Left lung (tissue), 10 donors: Measurements from ENCODE around the gene PLSCR3. TPM values are rescaled to one million over a fixed set of nuclear protein-coding genes. Genes with fewer than 3 reads are reported as not detected.

Experiments used
- ATAC-seq: fragments of 200-7000 bp; cut with Tn5 transposase; one replicate; pipeline ENCODE4 v1.9.1; 2020; ENCODE audit warnings: moderate library complexity
- DNase-seq, 4 donors: peaks; one replicate each; pipeline ENCODE4 v3.0.0-alpha.2; 2013 to 2020
- H3K27ac ChIP-seq, 2 donors: fragments of 200-600 bp; sonication (generic) in 1 of 2; one replicate each; pipeline versions ENCODE4 v1.5.0 to v1.8.0; 2020 to 2021
- H3K27me3 ChIP-seq, 2 donors: fragments of 200-600 bp; sonication (generic) in 1 of 2; one replicate each; pipeline versions ENCODE4 v1.5.0 to v1.8.0; 2020 to 2021
- H3K36me3 ChIP-seq, 2 donors: fragments of 200-600 bp; sonication (generic) in 1 of 2; one replicate each; pipeline versions ENCODE4 v1.5.0 to v1.8.0; 2020 to 2021
- H3K4me1 ChIP-seq, 2 donors: fragments of 200-600 bp; one replicate each; pipeline ENCODE4 v1.8.0; 2021
- H3K4me3 ChIP-seq, 2 donors: fragments of 200-600 bp; sonication (generic) in 1 of 2; one replicate each; pipeline versions ENCODE4 v1.5.0 to v1.8.0; 2020 to 2021; ENCODE audit warnings: mild to moderate bottlenecking in 1 of 2
- H3K9me3 ChIP-seq, 2 donors: fragments of 200-600 bp; sonication (generic) in 1 of 2; one replicate each; pipeline versions ENCODE4 v1.5.0 to v1.8.0; 2020 to 2021
- CTCF ChIP-seq, 2 donors: fragments of 200-600 bp; sonication (generic) in 1 of 2; IDR thresholded peaks; one replicate each; pipeline versions ENCODE4 v1.5.0 to v1.8.0; 2021; ENCODE audit warnings: antibody characterized with exemption in 2 of 2
- intact Hi-C, 2 donors: fragments of 100-400 bp; cut with DNase I; formaldehyde crosslinking; loops; one replicate each; pipeline versions ENCODE4 v1.11.2 to v1.14.2; 2022
- polyA plus RNA-seq, 6 donors: library from polyadenylated mRNA; unstranded; fragments of 120-200 nt; gene quantifications; one replicate each; pipeline ENCODE4 v1.2.1, GENCODE V29; 2013; ENCODE audit not compliant: insufficient read length in 6 of 6
- total RNA-seq, 2 donors: library from RNA; stranded (reverse); fragmentation: NEBNext Ultra II Directional; extraction: Animal tissue kit (Norgen Biotek cat#: 25700); gene quantifications; one replicate each; pipeline ENCODE4 v1.2.1, GENCODE V29; 2021
- donor health status: DM: no; HTN: yes; CAD: no.
- donor health status: DM: no; HTN: no; CAD: no.

Gene PLSCR3
- total and polyA plus RNA-seq, 8 donors, result 42.0 to 62.5 (median 52.9) TPM

- DNase-seq (no peak), ATAC-seq (no peak)
- TF ChIP-seq CTCF (IDR thresholded peaks at IDR 0.05), result no peak
- peaks cover 0 to 44% of the 10 kb centered on the region in 2 donors for H3K27me3 ChIP-seq
- no peak overlapping the region for H3K4me3 ChIP-seq
- no peak overlapping the region for H3K27ac ChIP-seq
- peaks cover 0 to 61% of the 10 kb centered on the region in 2 donors for H3K36me3 ChIP-seq
- intact Hi-C loops, result no loop called here
- H3K4me1 ChIP-seq, result peaks cover 0 to 16% of the 10 kb centered on the region in 2 donors
- no peaks in the 10 kb centered on the region for H3K9me3 ChIP-seq
Observed at GRCh38 chr17:7343250-7343649, 51.1 kb downstream of the PLSCR3 start.

DNA sequence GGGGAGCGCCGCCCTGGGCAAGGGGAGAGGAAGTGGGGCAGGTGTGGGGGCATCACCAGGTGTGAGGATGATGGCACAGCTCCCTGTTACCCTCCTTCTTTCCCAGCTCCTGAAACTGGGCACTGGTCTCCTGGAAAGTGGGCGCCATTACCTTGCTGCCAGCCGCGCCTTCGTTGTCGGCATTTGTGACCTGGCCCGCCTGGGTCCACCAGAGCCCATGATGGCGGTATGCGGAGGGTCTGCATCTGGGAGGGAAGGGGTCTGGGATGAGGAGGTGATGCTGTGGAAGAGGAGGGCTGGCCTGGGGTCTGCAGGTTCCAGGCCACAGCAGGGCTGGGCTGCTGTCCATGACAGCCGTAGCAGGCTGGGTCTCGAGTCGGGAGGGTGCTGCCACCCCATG is 52.5 kb downstream of the PLSCR3 start:
- no peak for ATAC-seq
- no peak overlapping the region for H3K27ac ChIP-seq
- no peak for DNase-seq
- H3K27me3 ChIP-seq, result peaks cover 0 to 47% of the 10 kb centered on the region in 2 donors
- intact Hi-C loops, result no loop called here
- no peak for TF ChIP-seq CTCF (IDR thresholded peaks at IDR 0.05)
- H3K4me1 ChIP-seq, result peaks cover 0 to 22% of the 10 kb centered on the region in 2 donors
- H3K36me3 ChIP-seq, result peaks cover 0 to 47% of the 10 kb centered on the region in 2 donors
- no peak overlapping the region for H3K4me3 ChIP-seq
- no peaks in the 10 kb centered on the region for H3K9me3 ChIP-seq

- DNase-seq (no peak), ATAC-seq (no peak)
- H3K36me3 ChIP-seq, result peaks cover 0 to 39% of the 10 kb centered on the region in 2 donors
- no peak overlapping the region for H3K4me3 ChIP-seq
- no peaks in the 10 kb centered on the region for H3K9me3 ChIP-seq
- intact Hi-C loops, result no loop called here
- H3K4me1 ChIP-seq, result peaks cover 0 to 29% of the 10 kb centered on the region in 2 donors
- H3K27me3 ChIP-seq, result peaks cover 0 to 57% of the 10 kb centered on the region in 2 donors
- no peak overlapping the region for H3K27ac ChIP-seq
- no peak for TF ChIP-seq CTCF (IDR thresholded peaks at IDR 0.05)
Observed at GRCh38 chr17:7340179-7340578, 54.1 kb downstream of the PLSCR3 start.

Other genes with a start within 250 kb of the PLSCR3 start
Only the 30 nearest of the 38 such genes appear.
- gene ACADVL, start 174.6 kb downstream of the PLSCR3 start, total RNA-seq, result 100 to 1,000 TPM; 610 to 654 TPM
- 100 to 1,000 TPM; 285 to 403 (median 362) TPM for gene ACADVL, start 174.6 kb downstream of the PLSCR3 start, polyA plus RNA-seq
- gene DVL2, start 160.0 kb downstream of the PLSCR3 start, total RNA-seq, result 10 to 100 TPM; 36.9 to 46.3 TPM
- 10 to 100 TPM; 51.7 to 59.7 (median 54.6) TPM for gene DVL2, start 160.0 kb downstream of the PLSCR3 start, polyA plus RNA-seq
- 10 to 100 TPM; 31.1 to 45.4 TPM for gene PHF23, start 155.1 kb downstream of the PLSCR3 start, total RNA-seq
- gene PHF23, start 155.1 kb downstream of the PLSCR3 start, polyA plus RNA-seq, result 10 to 100 TPM; 32.8 to 51.2 (median 46.1) TPM
- 100 to 1,000 TPM; 545 to 559 TPM for gene GABARAP, start 152.1 kb downstream of the PLSCR3 start, total RNA-seq
- gene GABARAP, start 152.1 kb downstream of the PLSCR3 start, polyA plus RNA-seq, result 100 to 1,000 TPM; 442 to 526 (median 470) TPM
- gene CTDNEP1, start 142.8 kb downstream of the PLSCR3 start, total RNA-seq, result 100 to 1,000 TPM; 134 to 171 TPM
- 100 to 1,000 TPM; 133 to 154 (median 146) TPM for gene CTDNEP1, start 142.8 kb downstream of the PLSCR3 start, polyA plus RNA-seq
- gene ELP5, start 142.3 kb downstream of the PLSCR3 start, total RNA-seq, result 10 to 100 TPM; 26.5 to 46.6 TPM
- gene ELP5, start 142.3 kb downstream of the PLSCR3 start, polyA plus RNA-seq, result 10 to 100 TPM; 36.6 to 49.7 (median 42.9) TPM
- gene CLDN7, start 132.0 kb downstream of the PLSCR3 start, total RNA-seq, result 100 to 1,000 TPM; 187 to 197 TPM
- gene CLDN7, start 132.0 kb downstream of the PLSCR3 start, polyA plus RNA-seq, result 10 to 100 TPM; 26.0 to 37.0 (median 34.8) TPM
- under 1 TPM; 0.60 to 0.85 TPM for gene SLC2A4, start 112.8 kb downstream of the PLSCR3 start, total RNA-seq
- gene SLC2A4, start 112.8 kb downstream of the PLSCR3 start, polyA plus RNA-seq, result 1 to 10 TPM in 4 of 6 donors, under 1 TPM in 2; 0.93 to 1.5 (median 1.3) TPM
- gene YBX2, start 99.9 kb downstream of the PLSCR3 start, total RNA-seq, result under 1 TPM; 0.37 to 0.67 TPM
- 1 to 10 TPM; 1.3 to 2.5 (median 1.6) TPM for gene YBX2, start 99.9 kb downstream of the PLSCR3 start, polyA plus RNA-seq
- 100 to 1,000 TPM; 307 to 622 TPM for gene EIF5A, start 86.9 kb downstream of the PLSCR3 start, total RNA-seq
- 100 to 1,000 TPM; 213 to 323 (median 262) TPM for gene EIF5A, start 86.9 kb downstream of the PLSCR3 start, polyA plus RNA-seq
- gene GPS2, start 79.2 kb downstream of the PLSCR3 start, total RNA-seq, result 10 to 100 TPM; 48.2 to 54.9 TPM
- gene GPS2, start 79.2 kb downstream of the PLSCR3 start, polyA plus RNA-seq, result 100 to 1,000 TPM in 1 of 6 donors, 10 to 100 TPM in 5; 73.0 to 102 (median 81.9) TPM
- 10 to 100 TPM; 27.8 to 35.2 TPM for gene NEURL4, start 65.2 kb downstream of the PLSCR3 start, total RNA-seq
- gene NEURL4, start 65.2 kb downstream of the PLSCR3 start, polyA plus RNA-seq, result 10 to 100 TPM; 22.2 to 36.8 (median 27.9) TPM
- 10 to 100 TPM in 1 of 2 donors, 1 to 10 TPM in 1; 9.9 to 51.4 TPM for gene ACAP1, start 58.0 kb downstream of the PLSCR3 start, total RNA-seq
- gene ACAP1, start 58.0 kb downstream of the PLSCR3 start, polyA plus RNA-seq, result 10 to 100 TPM in 2 of 6 donors, 1 to 10 TPM in 4; 6.7 to 11.3 (median 8.1) TPM
- gene KCTD11, start 42.4 kb downstream of the PLSCR3 start, total RNA-seq, result 10 to 100 TPM; 10.3 to 10.7 TPM
- 10 to 100 TPM in 3 of 6 donors, 1 to 10 TPM in 3; 8.3 to 13.1 (median 9.9) TPM for gene KCTD11, start 42.4 kb downstream of the PLSCR3 start, polyA plus RNA-seq
- not detected for gene TMEM95, start 39.4 kb downstream of the PLSCR3 start, total RNA-seq
- not detected for gene TMEM95, start 39.4 kb downstream of the PLSCR3 start, polyA plus RNA-seq
- 1 to 10 TPM; 6.1 to 6.4 TPM for gene TNK1, start 13.4 kb downstream of the PLSCR3 start, total RNA-seq
- 1 to 10 TPM; 5.3 to 8.7 (median 6.4) TPM for gene TNK1, start 13.4 kb downstream of the PLSCR3 start, polyA plus RNA-seq
- gene TMEM256, start 9.6 kb upstream of the PLSCR3 start, total RNA-seq, result 10 to 100 TPM; 50.7 to 56.0 TPM
- 10 to 100 TPM; 70.7 to 75.7 (median 72.5) TPM for gene TMEM256, start 9.6 kb upstream of the PLSCR3 start, polyA plus RNA-seq
- 10 to 100 TPM; 14.8 to 20.1 TPM for gene NLGN2, start 13.3 kb upstream of the PLSCR3 start, total RNA-seq
- 10 to 100 TPM; 25.3 to 34.4 (median 30.1) TPM for gene NLGN2, start 13.3 kb upstream of the PLSCR3 start, polyA plus RNA-seq
- not detected for gene SPEM1, start 25.8 kb upstream of the PLSCR3 start, total RNA-seq
- not detected for gene SPEM1, start 25.8 kb upstream of the PLSCR3 start, polyA plus RNA-seq
- not detected for gene SPEM2, start 31.1 kb upstream of the PLSCR3 start, total RNA-seq
- gene SPEM2, start 31.1 kb upstream of the PLSCR3 start, polyA plus RNA-seq, result not detected
- not detected for gene SPEM3, start 34.3 kb upstream of the PLSCR3 start, total RNA-seq
- gene SPEM3, start 34.3 kb upstream of the PLSCR3 start, polyA plus RNA-seq, result not detected
- gene TMEM102, start 40.9 kb upstream of the PLSCR3 start, total RNA-seq, result 1 to 10 TPM; 7.2 to 9.6 TPM
- 1 to 10 TPM; 2.1 to 3.3 (median 2.6) TPM for gene TMEM102, start 40.9 kb upstream of the PLSCR3 start, polyA plus RNA-seq
- 1 to 10 TPM in 1 of 2 donors, under 1 TPM in 1; 0.97 to 1.7 TPM for gene FGF11, start 45.0 kb upstream of the PLSCR3 start, total RNA-seq
- gene FGF11, start 45.0 kb upstream of the PLSCR3 start, polyA plus RNA-seq, result 1 to 10 TPM; 1.7 to 2.8 (median 2.3) TPM
- 10 to 100 TPM; 10.6 to 12.1 TPM for gene CHRNB1, start 50.5 kb upstream of the PLSCR3 start, total RNA-seq
- gene CHRNB1, start 50.5 kb upstream of the PLSCR3 start, polyA plus RNA-seq, result 10 to 100 TPM in 2 of 6 donors, 1 to 10 TPM in 4; 7.0 to 10.3 (median 9.6) TPM
- gene ZBTB4, start 85.1 kb upstream of the PLSCR3 start, total RNA-seq, result 10 to 100 TPM; 46.2 to 63.2 TPM
- 10 to 100 TPM; 39.7 to 49.7 (median 42.8) TPM for gene ZBTB4, start 85.1 kb upstream of the PLSCR3 start, polyA plus RNA-seq
- not detected for gene SLC35G6, start 86.9 kb upstream of the PLSCR3 start, total RNA-seq
- under 1 TPM; 0.17 to 0.35 (median 0.35) TPM for gene SLC35G6, start 86.9 kb upstream of the PLSCR3 start, polyA plus RNA-seq
- 100 to 1,000 TPM in 1 of 2 donors, 10 to 100 TPM in 1; 90.8 to 116 TPM for gene POLR2A, start 89.8 kb upstream of the PLSCR3 start, total RNA-seq
- gene POLR2A, start 89.8 kb upstream of the PLSCR3 start, polyA plus RNA-seq, result 100 to 1,000 TPM in 4 of 6 donors, 10 to 100 TPM in 2; 97.2 to 118 (median 109) TPM
- 10 to 100 TPM; 48.5 to 50.5 TPM for gene TNFSF12, start 154.5 kb upstream of the PLSCR3 start, total RNA-seq
- 10 to 100 TPM; 23.6 to 30.7 (median 28.4) TPM for gene TNFSF12, start 154.5 kb upstream of the PLSCR3 start, polyA plus RNA-seq
- gene TNFSF13, start 164.2 kb upstream of the PLSCR3 start, total RNA-seq, result 10 to 100 TPM; 79.2 to 87.4 TPM
- gene TNFSF13, start 164.2 kb upstream of the PLSCR3 start, polyA plus RNA-seq, result 10 to 100 TPM; 13.5 to 21.9 (median 19.8) TPM
- 10 to 100 TPM; 43.5 to 48.6 TPM for gene SENP3, start 167.4 kb upstream of the PLSCR3 start, total RNA-seq
- 10 to 100 TPM; 61.9 to 72.5 (median 69.5) TPM for gene SENP3, start 167.4 kb upstream of the PLSCR3 start, polyA plus RNA-seq